T1000 (cell line): Measurements from ENCODE around the gene FAM43A.
A peak's percentile ranks its signal among the peaks of the same experiment; 100 is the strongest.

ENCODE experiments used
- DNase-seq: peaks from one replicate; lab custom pipeline; 2025; ENCODE audit warnings: mixed read lengths; lab: John Stamatoyannopoulos, UW

The FAM43A gene, protein sequence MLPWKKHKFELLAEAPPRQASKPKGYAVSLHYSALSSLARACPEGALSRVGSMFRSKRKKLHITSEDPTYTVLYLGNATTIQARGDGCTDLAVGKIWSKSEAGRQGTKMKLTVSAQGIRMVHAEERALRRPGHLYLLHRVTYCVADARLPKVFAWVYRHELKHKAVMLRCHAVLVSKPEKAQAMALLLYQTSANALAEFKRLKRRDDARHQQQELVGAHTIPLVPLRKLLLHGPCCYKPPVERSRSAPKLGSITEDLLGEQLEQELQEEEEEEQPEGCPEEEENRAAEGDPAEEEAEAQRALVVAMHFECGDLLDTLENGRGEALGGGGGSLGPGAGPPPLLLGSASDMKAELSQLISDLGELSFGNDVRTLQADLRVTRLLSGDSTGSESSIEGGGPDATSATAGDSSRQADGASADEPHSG

DNA sequence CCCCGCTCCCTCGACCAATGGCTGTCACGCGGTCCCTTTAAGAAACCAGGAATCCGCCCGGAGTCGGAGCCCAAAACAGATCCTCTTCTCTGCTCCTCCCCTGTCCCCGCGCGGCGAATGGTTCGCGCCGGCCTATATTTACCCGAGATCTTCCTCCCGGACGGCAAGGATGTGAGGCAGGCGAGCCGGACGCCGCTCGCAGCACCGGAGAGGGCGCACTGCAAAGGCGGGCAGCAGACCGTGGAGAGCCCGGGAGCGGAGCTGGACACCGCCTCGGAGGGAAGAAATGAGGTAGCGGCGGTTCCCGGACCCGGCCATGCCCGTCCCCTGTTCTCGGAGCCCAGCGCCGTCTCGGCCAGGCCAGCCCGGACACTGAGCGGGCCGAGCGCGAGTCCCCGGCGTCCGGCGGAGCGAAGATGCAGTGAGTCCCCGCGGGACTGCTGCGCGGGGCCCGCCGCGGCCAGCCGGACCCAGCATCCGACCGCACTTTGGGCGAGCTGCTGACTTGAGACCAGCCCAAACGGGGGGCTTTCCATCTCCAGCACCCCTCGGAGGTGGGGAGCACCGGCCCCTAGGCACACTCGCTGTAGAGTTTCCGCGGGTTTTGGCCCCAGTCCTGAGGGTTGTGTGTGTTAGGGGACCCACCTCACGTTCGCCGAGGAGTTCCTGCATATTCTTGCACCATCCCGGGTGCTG, at the start of gene FAM43A:
TSS of gene FAM43A (plus strand) at position 166 of the 696 bp plus-strand sequence. CDS start 944 bp downstream, outside the sequence.
- DNase-seq = peak; percentile 87

DNA sequence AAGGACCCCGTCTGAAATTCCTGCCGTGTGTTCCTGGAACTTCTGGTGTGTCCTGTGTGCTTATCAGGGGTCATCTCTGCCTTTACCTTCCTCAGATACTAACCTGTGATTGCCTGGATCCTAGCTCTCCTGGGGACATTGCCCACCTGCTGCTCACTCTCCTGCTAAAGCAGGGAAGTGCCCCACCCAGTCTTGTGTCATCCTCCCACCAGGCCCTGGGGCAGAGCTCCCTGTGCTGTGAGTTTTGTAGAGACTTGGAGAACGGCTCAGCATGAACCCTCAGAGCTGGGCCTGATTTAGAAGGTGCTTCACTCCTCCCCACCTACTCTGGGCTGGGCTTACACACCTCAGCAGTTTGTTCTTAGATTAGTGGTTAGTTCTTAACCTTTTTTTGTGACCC, 48.6 kb upstream of the FAM43A start:
- DNase-seq = no peak

DNA sequence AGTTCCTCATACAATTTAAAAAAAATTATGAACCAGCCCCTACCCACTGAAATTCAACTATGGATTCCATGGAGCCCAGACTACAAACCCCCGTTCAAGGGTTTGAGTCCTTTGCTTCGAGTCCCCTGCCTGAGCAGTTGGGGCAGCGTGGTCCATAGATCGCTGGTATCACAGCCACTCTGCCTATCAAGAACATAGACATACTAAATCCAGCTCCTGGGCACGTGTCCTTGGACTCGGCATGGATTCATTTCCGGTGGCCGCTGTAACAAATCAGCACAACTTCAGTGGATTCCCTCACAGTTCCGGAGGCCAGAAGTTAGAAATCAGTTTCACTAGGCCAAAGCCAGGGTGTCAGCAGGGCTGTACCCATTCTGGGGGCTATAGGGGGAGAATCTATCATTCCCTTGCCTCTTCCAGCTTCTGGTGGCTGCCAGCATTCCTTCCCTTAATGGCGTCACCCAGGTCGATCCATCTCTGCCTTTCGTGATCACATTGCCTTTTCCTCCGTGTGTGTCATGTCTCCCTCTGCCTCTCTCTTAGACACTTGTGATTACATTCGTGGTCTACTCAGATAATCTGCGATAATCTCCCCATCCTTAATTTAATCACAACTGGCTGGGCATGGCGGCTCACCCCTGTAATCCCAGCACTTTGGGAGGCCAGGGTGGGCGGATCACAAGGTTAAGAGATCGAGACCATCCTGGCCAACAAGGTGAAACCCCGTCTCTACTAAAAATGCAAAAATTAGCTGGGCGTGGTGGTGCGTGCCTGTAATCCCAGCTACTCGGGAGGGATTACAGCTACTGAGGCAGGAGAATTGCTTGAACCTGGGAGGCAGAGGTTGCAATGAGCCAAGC, 47.9 kb upstream of the FAM43A start:
- DNase-seq = no peak

DNA sequence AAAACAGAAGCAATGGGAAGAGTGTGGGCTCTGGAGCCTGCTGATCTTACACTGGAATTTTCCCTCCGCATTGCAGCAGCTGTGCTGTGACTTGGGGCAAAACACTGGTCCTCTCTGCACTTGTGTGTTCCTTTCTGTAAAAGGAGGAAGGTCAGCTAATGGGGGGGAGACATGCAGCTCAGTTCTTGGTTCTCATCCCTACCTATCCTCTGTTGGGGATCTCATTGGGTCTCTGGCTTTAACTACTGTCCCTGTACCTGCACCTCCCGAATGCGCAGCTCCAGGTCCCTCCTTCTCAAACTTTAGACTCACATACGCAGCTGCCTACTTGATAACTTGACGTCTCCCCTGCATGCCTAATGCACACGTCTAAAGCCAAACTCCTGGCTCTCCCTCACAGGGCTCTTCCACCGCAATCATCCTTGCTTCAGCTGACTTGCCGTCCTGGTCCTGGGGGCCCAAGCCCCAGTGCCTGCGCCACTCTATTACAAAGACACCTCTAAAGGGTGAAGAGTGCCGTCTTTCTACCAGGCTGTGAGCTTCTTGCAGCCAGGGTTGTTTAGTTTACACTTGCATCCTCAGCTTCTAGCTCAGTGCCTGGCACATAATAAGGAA, 46.6 kb upstream of the FAM43A start:
- no peak for DNase-seq

DNA sequence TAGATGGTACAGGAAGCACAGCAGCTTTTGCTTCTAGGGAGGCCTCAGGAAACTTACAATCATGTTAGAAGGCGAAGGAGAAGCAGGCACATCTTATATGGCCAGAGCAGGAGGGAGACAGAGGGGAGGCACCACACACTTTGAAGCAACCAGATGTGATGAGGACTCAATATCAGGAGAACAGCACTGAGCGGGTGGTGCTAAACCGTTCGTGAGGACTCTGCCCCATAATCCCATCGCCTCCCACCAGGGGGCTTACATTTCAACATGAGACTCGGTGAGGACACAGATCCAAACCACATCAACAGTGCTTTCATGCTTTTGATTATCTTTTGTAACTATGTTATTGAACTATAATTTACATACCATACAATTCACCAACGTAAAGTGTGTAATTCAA, 44.9 kb upstream of the FAM43A start:
- DNase-seq = no peak

DNA sequence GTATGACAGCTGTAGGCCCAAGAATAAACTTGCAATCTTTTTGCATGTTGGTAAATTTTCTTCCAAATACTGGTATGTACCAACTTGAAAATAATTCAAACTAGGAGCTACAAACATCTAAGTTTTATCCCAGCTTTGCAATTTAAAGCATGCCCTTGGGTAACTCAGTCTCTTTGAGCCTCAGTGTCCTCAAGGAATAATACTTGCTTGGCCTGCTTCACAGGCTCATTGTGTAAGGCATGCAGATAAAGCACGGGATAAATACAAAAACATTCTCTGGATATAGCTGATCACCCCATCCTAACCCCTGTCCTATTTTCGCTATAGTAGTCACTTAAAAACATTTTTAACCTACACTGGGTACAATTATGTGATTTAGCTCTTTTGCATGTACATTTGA, 42.9 kb upstream of the FAM43A start:
- DNase-seq = no peak

DNA sequence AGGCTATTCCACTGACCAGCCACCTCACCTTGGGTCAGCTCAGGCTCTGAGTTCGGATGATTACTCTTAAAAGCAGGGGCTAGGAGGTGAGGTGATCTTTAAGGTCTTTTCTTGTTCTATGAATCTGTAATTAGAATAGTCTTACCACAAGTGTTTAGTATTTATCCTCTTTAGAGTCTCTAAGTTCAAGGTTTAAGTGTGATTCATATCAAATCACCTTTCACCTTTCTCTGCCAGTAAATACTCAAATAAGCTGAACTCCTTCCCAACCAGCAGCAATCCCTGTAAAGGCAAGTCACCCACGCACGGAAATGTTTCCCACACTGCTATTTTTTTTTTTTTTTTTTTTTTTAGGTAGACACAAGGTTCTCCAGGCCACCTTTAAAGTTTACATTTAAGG, 37.9 kb upstream of the FAM43A start:
- DNase-seq = no peak

DNA sequence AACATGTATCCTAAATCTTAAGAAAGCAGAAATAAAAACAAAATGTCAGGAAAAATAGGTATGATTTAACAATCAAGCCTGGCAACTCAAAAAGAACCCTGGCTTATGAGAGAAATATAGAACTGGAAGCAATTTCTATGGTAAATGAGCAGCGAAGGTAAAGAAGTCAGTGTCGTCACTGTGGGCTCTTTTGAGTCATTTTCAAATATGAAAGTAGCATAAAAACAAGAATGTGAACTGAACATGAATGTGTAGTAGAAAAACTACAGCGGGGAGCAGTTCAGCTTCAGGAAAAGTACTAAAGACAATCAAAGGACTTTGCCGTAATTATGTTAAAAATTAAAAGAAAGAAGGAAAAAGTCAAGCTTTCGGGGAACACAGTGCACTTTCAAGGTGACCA, 31.2 kb upstream of the FAM43A start:
- no peak for DNase-seq

DNA sequence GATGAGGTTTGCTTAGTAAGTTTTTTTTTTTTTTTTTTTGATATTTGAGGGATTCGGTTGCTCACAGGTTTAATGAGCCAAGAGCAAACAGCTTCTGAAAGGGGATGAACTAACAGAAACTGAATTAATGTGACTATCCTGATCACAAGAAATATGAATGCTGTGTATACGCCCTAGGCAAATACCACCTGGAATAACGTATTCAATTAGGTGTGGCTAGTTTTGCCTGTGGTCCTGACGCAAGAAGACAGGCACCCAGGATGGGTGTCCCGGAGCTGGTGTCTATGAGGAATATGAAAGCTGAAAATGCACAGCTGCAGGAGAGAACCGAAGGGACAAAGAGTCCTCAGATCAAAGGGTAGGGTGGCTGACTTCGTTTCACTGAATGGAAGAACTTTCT, 28.2 kb upstream of the FAM43A start:
- no peak for DNase-seq

DNA sequence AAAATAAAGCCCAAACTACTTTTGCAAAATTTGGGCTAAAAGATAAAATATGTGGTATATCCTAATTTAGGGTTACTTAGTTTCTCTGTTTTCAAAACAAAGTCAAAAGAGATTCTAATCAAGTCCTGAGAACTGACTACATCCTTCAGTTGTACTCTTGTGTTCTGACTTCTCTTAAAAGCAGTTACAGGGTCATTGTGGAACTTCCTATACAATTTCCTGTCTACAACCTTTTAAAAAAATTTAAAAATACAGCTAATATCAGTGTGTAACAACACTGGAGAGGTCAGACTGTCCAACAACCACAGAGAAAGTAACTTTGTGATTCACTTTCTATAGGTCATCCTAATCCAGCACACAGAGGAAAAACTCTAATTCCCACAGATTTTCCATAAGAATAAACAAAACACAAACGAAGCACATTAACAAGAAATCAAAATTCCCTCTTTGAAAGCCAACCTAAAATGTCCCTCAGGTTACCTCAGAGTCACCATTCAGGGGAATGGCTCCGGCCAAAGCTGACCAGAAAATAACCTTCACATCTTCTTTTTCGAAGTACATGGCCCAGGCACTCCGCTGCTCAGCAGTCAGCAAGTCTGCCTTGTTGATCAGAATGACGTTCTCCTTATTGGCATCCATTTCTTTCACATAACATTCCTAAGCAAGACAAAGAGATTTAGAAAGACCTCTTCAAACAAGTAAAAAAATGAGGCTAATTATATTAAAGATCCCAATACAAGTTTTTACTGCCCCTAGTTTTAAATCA, 27.0 kb upstream of the FAM43A start:
- no peak for DNase-seq

DNA sequence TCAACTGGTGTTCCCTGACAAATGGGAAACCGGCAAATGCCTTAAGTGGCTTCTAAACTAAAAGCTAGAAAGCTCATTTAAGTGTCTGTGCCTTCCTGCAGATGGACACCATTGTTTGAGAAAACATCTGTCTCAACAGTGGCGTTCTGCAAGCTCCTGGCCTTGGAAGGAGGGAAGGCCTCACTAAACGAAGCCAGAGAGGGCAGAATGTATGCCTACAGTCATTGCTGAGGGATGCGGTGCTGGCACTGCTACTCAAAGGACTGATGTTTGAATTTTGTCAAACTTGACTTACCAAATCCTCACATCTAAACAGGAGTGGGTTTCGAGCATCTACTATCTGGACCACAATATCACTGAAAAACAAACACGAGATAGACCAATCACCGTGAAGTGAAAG, 25.9 kb upstream of the FAM43A start:
- no peak for DNase-seq

DNA sequence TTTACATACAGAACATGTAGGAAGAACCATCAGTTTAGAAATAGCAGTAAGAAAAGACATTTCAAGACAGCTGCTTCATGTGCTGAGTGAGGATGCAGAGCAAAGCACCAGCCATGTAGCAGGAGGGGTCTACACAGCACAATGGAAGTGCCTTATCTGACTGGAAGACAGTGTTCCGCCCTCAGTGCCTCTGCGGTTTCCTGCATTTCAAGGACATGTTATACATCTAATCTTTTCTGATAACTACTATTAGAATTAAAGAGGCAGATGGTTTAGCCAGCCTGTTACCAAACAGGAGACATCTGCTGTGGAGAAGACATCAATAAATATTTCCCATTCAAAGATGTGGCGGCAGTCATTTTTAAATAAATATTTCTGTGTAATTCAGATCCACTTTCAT, 24.3 kb upstream of the FAM43A start:
- no peak for DNase-seq

DNA sequence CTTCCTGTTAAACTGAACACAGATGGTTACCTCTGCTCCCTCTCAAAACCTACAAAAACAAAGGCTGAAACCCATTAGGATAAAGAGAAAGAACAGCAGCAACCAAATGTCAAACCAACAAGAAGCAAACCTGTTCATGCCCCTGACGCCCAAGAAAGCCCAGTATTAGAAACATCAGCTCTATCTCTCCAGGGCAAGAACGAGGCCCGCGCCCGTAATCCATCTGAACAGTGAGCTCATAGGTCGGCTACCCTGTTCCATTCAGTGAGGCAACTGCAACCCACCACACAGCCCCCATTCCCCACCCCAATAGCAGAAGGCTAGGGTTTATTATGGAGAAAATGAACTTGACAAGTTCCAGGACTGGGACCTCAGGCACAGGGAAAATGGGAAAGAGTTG, 23.7 kb upstream of the FAM43A start:
- no peak for DNase-seq

DNA sequence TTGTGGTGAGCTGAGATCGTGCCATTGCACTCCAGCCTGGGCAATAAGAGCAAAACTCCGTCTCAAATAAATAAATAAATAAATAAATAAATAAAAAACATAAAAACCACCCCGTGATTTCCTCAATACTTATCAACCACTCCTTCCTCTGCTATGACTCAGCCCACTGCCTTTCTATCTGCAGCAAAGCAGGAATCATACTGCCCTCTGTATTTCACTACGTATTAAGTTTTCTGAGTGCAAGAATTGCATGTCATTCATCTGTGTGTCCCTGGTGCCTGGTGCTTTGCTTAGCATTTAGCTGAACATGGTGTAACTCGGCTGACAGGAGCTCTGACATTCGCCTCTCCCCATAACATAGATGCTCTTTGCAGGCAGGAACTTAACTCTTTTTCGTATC, 20.8 kb upstream of the FAM43A start:
- no peak for DNase-seq

DNA sequence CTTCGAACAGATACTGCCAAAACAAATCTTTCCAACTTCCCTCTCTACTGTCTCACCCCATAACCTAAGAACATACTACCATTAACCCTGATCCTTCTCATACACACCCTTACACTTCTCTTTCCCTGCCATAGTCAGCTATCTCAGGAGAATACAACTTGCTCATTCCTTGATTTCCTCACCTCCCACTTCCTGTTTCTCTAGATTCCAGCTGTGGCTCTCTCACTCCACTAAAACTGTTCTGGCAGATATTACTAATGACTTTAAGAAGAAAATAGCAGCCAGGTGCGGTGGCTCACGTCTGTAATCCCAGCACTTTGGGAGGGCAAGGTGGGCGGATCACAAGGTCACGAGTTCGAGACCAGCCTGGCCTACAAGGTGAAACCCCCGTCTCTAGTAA, 18.3 kb upstream of the FAM43A start:
- DNase-seq = no peak

DNA sequence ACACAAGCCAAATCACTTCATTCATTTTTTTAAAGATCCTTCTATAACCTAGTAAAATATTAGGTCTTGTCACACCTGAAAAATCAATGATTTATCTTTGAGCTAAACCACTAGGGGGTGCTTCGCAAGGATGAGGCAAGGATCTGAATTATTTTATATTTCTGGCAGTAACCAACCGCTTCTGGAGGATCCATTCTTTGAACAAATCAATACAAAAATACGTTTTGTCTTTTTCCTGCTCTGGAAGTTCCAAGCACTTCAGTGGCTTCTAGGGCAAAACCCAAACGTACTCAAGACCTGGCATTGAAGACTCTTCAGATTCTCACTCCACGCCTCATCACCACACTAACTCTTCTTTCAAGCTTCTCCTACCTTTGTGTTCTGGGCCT, 14.2 kb upstream of the FAM43A start:
- no peak for DNase-seq

DNA sequence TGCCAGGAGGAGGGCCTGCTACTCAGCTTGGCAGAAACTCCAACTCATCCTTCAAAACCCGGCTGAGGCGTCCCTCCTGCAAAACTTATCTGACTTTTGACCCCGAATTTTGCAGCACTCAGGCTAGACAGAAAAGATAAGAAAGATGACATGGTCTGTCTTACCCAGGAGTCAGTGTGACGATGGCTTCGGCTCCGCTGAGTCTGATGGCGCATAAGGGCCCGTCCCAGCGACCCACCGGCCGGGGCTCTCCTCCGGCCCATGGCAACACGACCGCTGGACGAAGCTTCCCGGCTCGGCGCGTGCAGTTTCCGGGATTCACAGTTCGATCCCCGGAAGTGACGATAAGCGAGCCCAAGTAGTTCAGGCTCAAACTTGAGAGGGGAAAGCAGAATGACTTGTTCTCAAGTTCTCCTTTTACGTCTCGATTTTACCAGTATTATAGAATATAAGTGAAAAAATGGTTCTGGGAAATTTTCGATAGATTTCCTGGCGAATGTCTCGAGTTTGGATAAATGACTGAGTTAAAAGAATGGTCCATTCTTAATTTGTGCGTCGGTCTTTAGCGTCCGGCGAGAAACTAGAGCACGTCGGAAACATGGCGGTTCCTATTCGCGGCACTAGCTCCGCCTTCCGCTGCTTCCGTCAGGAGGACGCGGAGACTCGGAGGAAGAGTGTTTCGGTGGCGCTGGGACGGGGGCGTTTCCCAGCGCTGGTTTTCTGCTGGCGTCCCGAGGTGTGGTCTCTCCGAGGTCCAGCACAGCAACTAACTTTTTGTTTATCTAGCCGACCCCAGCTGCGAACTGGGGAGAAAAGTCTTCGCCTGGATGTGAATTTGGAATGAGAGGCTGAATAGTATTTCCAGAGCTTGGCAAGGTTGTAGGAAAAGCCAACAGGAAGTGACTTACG, 13.5 kb upstream of the FAM43A start, which contains the start of gene LSG1:
TSS of gene LSG1 (minus strand) at position 292 of the 909 bp plus-strand sequence. CDS start at position 263, 29 bp downstream.
- peak; percentile 69 for DNase-seq

DNA sequence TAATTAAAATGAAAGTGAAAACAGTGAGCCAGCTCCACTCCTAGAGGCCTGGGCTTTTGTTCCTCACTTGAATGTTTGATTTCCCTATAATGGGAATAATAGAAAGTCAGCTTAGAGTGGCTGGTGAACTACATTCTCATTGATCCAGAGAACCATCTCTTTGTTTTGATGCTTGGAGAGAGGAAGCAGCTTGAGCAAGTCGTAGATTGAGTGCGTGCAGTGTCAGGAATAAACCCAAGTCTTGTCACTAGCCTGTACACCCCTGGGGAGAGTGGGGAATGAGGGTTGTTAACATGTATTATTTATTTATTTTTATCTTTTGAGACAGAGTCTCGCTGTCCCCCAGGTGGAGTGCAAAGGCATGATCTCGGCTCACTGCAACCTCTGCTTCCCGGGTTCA, 12.8 kb upstream of the FAM43A start:
- DNase-seq = no peak

DNA sequence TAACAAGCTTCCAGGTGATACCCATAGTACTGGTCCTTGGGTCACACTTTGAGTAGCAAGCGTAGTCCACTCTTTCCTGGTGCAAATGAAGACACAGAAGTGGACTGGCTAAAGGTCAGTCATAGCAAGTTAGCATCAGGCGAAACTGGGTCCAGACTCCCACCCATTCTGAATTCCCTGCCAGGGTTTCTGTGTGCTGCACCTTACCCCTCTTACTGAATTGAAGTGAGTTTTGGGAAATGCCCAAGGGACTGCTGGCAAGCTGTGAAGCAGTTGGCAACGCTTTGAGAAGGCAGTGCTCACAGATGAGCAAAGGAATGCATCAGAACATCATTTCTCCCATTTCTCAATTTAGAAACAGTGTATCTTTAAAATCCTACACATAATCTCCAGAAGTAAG, 11.9 kb upstream of the FAM43A start:
- DNase-seq = no peak

DNA sequence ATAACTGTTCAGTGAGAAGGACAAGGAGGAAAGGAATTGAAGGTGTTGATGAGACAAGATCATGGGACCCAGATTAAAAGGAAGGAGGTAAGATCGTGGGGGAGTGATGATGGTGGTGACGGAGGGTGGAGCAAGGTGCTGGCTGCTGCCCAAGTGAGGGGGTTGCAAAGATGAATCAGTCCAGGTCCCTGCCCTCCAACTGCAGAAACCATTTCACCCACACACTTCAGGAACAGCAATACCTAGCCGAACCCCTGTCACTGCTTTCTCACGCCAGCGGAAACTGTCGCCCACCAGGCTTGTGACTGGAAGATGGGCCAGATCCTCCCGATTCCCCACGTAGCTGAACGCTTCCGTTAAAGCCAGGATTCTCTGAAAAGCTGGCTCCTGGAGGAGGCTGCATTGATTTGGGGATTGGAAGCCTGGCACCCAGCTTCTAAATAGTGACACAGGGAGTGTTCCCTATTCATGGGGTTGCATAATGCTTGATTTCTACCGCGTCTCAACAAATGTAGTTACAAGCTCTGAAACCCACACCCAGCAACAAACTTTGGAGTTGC, 10.5 kb upstream of the FAM43A start:
- no peak for DNase-seq
